K562 treated with DMSO at 1 percent for 24 hours (cell line): ENCODE results near the gene ZSCAN25. TPM values are rescaled to one million over a fixed set of nuclear protein-coding genes. Genes with fewer than 3 reads are reported as not detected.

Source experiments
- total RNA-seq: library from RNA; unstranded; fragments of 300-600 nt; gene quantifications from 2 replicates; pipeline ENCODE4 v1.2.3, GENCODE V29; 2022; ENCODE audit warnings: low read depth; ENCODE audit not compliant: insufficient read depth

Gene ZSCAN25
- 10.4 and 11.2 TPM in 2 replicates for total RNA-seq

GRCh38 chr7:99616359-99617191 lies at the start of gene ZSCAN25:
ZSCAN25 (plus strand) TSS chr7:99616946; CDS start chr7:99619607, 2,661 bp downstream.

GRCh38 chr7:99597762-99598501 lies 18.8 kb upstream of the ZSCAN25 start, which contains the start of gene TMEM225B:
TMEM225B (plus strand) TSS chr7:99598267; CDS start chr7:99604389, 6,122 bp downstream.

DNA sequence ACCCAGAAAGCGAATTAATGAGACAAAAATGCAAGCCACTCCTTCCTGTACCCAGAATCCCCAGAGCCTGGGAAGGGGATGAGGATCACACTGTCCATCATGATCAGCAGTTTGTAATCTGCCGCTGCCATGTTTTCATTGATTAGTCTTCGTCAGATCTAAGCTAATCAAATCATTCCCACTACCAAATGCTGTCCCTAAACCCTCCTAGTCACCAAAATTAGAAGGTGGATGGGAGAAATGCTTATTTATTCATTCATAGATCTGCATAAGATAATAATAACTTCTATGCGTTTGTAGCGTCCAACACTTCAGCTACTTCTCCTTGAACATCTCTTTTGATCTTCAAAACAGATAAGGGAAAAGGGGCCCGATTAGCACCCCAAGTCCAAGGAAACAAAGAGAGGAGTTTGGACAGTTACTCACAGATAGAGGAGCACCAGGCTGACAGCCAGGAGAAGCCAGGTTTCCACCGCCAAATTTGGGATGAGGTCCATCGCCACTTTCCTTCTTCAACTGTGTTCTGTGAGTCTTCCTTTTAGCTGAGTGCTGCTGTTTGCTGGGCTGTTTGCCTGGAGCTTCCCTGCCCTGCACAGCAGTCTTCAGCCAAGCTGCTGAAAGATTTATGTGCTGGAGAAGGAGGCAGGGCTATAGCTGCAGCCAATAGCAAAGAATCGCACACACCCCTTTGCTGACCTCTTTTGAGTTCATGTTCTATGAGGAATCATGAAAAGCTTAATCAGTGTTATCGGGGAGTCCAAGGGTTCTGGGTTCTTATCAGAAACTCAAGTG lies 62.9 kb downstream of the ZSCAN25 start, which contains the start of gene CYP3A5:
CYP3A5 (minus strand) TSS at position 597 of the 792 bp plus-strand sequence; CDS start at position 497, 100 bp downstream.

Other genes starting within 250 kb of the ZSCAN25 start
- 1,077 and 1,088 TPM in 2 replicates for gene ARPC1B, start 242.2 kb upstream of the ZSCAN25 start, total RNA-seq
- 162 and 168 TPM in 2 replicates for gene PDAP1, start 208.3 kb upstream of the ZSCAN25 start, total RNA-seq
- gene BUD31, start 208.0 kb upstream of the ZSCAN25 start, total RNA-seq = 177 and 213 TPM in 2 replicates
- gene PTCD1, start 178.1 kb upstream of the ZSCAN25 start, total RNA-seq = 14.0 and 15.7 TPM in 2 replicates
- 104 TPM in 2 replicates for gene CPSF4, start 178.0 kb upstream of the ZSCAN25 start, total RNA-seq
- 1,250 and 1,342 TPM in 2 replicates for gene ATP5MF, start 150.8 kb upstream of the ZSCAN25 start, total RNA-seq
- 10.0 and 16.6 TPM in 2 replicates for gene ZNF789, start 144.1 kb upstream of the ZSCAN25 start, total RNA-seq
- gene ZNF394, start 116.7 kb upstream of the ZSCAN25 start, total RNA-seq = 26.7 and 30.4 TPM in 2 replicates
- 11.7 and 12.9 TPM in 2 replicates for gene ZKSCAN5, start 112.3 kb upstream of the ZSCAN25 start, total RNA-seq
- gene FAM200A, start 64.8 kb upstream of the ZSCAN25 start, total RNA-seq = 5.2 and 6.4 TPM in 2 replicates
- gene ZNF655, start 58.3 kb upstream of the ZSCAN25 start, total RNA-seq = 61.0 and 64.6 TPM in 2 replicates
- gene TMEM225B, start 18.7 kb upstream of the ZSCAN25 start, total RNA-seq = 0.42 and 1.1 TPM in 2 replicates
- gene CYP3A5, start 63.0 kb downstream of the ZSCAN25 start, total RNA-seq = 4.8 and 6.7 TPM in 2 replicates
- gene CYP3A7, start 118.2 kb downstream of the ZSCAN25 start, total RNA-seq = not detected in 2 replicates
- not detected in 2 replicates for gene CYP3A4, start 167.2 kb downstream of the ZSCAN25 start, total RNA-seq
- not detected in 2 replicates for gene CYP3A43, start 211.1 kb downstream of the ZSCAN25 start, total RNA-seq